Measurements from ENCODE around the gene GINS1. TPM values are rescaled to one million over a fixed set of nuclear protein-coding genes. Genes with fewer than 3 reads are reported as not detected.

The GINS1 gene
- total RNA-seq, 1 donor from 2014 or later, result 15.5 TPM

DNA sequence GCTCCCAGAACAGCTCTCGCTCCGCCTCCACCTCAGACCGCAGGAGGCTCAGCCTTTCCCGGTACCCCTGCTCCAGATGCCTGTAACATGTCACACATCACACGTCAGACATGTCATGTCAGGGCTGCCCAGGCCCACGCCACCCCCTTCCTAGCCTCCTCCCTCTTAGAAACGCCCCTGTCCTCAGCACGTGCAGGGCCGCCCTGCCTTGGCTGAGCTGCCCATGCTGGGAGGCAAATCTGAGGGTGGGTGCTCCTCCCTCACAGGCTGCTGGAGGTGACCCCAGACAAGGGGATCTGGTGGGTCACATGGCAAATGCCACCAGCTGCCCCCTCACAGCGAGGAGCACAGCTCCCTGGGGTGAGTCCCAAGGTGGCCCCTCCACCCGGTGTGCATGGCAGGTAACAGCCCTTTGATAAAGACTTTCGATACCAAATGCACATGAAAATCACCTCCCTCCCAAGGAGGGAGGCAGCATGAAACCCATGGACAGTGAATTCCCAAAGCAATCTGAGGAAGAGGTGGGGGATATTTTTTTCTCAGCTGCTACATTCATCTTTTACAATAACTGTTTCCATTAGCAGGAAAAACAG lies 84.1 kb downstream of the GINS1 start:
- H3K4me3 Mint-ChIP-seq, result no peak overlapping the region
- no peaks in the 10 kb centered on the region for H3K9me3 Mint-ChIP-seq
- peaks cover 19% of the 10 kb centered on the region for H3K36me3 Mint-ChIP-seq
- DNase-seq (ENCODE audit: low spot score in 2 of 2, unreplicated experiment in 2 of 2), result no peak
- no peak overlapping the region for H3K27ac Mint-ChIP-seq
- no peaks in the 10 kb centered on the region for H3K27me3 Mint-ChIP-seq (ENCODE audit: low read depth)
- no peaks in the 10 kb centered on the region for H3K4me1 Mint-ChIP-seq
- TF ChIP-seq, protein P1, sequence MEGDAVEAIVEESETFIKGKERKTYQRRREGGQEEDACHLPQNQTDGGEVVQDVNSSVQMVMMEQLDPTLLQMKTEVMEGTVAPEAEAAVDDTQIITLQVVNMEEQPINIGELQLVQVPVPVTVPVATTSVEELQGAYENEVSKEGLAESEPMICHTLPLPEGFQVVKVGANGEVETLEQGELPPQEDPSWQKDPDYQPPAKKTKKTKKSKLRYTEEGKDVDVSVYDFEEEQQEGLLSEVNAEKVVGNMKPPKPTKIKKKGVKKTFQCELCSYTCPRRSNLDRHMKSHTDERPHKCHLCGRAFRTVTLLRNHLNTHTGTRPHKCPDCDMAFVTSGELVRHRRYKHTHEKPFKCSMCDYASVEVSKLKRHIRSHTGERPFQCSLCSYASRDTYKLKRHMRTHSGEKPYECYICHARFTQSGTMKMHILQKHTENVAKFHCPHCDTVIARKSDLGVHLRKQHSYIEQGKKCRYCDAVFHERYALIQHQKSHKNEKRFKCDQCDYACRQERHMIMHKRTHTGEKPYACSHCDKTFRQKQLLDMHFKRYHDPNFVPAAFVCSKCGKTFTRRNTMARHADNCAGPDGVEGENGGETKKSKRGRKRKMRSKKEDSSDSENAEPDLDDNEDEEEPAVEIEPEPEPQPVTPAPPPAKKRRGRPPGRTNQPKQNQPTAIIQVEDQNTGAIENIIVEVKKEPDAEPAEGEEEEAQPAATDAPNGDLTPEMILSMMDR (IDR thresholded peaks at IDR 0.05; ENCODE audit: unreplicated experiment), result no peak

DNA sequence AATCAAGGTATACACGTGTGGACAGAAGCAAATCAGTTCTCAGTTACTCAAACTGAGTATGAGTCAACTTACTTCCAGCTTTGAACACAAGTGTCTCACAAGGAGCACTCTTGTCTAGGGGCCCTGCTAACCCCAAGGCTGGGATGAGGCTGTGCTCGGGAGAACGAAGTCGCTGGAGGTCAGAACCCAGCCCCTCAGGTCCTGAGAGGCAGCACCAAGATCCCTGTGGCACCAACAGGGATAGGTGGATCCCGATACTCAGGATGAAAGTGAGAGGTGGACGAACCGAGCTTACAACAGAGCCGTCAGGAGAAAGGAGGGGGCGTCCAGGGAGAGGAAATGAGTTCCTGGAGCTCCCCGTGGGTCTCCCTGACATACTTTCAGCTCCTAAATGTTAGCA lies 85.7 kb downstream of the GINS1 start:
- TF ChIP-seq, protein P1 (IDR thresholded peaks at IDR 0.05; ENCODE audit: unreplicated experiment), result no peak
- H3K4me3 Mint-ChIP-seq, result no peak overlapping the region
- no peaks in the 10 kb centered on the region for H3K4me1 Mint-ChIP-seq
- no peaks in the 10 kb centered on the region for H3K27me3 Mint-ChIP-seq (ENCODE audit: low read depth)
- H3K36me3 Mint-ChIP-seq, result peaks cover 18% of the 10 kb centered on the region
- DNase-seq (ENCODE audit: low spot score in 2 of 2, unreplicated experiment in 2 of 2), result no peak
- no peaks in the 10 kb centered on the region for H3K9me3 Mint-ChIP-seq
- H3K27ac Mint-ChIP-seq, result no peak overlapping the region

DNA sequence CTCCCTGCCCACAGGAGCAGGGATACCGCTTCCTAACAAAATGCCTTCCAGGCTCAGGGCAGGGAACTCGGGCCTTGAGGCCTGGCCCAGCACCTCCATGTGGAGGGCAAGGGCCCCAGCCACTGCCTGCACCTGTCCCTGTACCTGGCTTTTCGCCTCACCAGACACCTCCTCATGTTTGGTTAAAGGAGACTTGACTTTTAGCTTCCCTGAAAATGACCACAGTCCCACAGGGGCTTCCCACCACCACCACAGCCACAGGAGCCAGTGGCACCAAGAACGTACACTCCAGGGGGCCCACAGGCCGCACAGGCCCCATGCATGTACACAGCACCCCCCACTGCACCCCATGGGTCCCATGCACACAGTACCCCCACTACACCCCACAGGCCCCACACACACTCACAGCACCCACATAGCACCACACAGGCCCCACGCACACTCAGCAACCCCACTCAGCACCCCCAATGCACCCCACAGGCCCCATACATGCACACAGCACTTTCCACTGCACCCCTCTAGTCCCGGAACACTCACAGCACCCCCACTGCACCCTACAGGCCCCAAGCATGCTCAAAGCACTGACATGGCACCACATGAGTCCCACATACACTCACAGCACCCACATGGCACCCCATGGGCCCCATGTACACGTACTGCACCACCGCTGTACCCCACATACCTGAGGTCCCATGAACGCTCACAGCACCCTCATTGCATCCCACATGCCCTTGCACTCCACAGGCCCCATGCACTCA lies 86.5 kb downstream of the GINS1 start:
- TF ChIP-seq, protein P1 (IDR thresholded peaks at IDR 0.05; ENCODE audit: unreplicated experiment), result no peak
- Mint-ChIP-seq H3K36me3 (peaks cover 13% of the 10 kb centered on the region), H3K4me1 (no peaks in the 10 kb centered on the region), H3K9me3 (no peaks in the 10 kb centered on the region), H3K4me3 (no peak overlapping the region), H3K27ac (no peak overlapping the region), H3K27me3 (ENCODE audit: low read depth) (no peaks in the 10 kb centered on the region)
- DNase-seq (ENCODE audit: low spot score in 2 of 2, unreplicated experiment in 2 of 2), result no peak

DNA sequence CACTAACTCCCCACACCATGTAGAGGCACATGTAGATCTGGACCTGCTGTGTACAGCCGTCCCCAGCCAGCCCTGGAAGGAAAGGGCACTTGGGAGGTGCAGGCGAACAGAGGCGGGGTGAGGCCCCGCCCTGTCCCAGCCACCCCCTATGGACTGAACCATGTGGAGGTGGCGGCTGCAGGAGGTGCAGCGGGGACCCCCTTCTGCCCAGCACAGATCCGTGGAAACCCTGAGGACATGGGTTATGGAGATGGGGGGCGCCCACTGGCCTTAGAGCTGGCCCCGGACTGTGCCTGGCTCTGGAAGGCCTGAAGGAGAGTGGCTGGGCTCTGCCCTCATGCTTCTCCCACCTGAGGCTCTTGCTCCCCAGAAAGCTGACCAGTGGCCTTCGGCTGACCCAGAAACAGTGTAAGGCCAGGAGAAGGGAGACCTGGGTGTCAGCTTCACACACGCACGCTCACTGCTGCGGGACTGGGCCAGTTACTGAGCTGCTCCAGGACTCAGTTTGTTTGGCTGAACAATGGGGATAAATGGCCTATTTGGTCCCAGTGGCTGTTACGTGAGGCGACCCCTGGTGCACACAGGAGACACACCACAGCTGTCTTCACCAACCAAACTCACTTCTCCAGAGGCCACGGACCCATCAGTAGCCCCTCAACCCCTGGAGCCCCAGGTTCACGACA lies 87.2 kb downstream of the GINS1 start:
- Mint-ChIP-seq H3K36me3 (peaks cover 12% of the 10 kb centered on the region), H3K27ac (no peak overlapping the region), H3K4me3 (no peak overlapping the region), H3K4me1 (no peaks in the 10 kb centered on the region), H3K9me3 (no peaks in the 10 kb centered on the region), H3K27me3 (ENCODE audit: low read depth) (no peaks in the 10 kb centered on the region)
- TF ChIP-seq, protein P1 (IDR thresholded peaks at IDR 0.05; ENCODE audit: unreplicated experiment), result no peak
- peak in 1 of 2 experiments; percentile 6 for DNase-seq (ENCODE audit: low spot score in 2 of 2, unreplicated experiment in 2 of 2)

DNA sequence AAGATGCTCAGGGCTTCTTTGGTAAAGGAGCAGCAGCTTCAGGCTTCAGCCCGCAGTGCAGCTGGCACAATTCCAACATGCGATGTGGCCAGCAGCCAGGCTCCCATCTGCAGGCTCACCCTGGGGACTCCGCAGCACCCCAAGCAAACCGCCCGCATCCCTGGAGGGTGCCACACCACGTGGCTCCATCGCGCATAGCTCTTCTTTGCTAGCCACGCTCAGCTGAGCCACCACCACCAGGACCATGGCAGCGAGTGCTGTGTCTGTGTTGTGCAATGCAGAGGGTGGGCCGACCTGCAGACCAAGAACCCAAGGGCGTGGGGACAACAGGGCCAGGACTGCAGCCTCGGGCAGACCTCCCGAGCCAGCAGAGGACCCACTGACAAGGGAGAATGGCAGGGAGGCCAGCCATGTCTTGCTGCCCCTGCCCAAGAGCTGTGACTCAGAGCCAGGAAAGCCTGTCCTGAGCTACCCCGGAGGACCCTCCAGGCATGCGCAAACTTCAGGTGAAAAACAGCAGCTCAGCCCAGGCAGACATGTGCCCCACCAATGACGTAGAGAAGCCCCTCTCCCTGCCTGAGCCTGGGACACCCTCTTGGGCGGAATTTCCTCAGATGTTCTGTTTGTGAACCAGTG lies 87.8 kb downstream of the GINS1 start:
- Mint-ChIP-seq H3K9me3 (no peaks in the 10 kb centered on the region), H3K4me1 (no peaks in the 10 kb centered on the region), H3K4me3 (no peak overlapping the region), H3K27ac (no peak overlapping the region), H3K27me3 (ENCODE audit: low read depth) (no peaks in the 10 kb centered on the region), H3K36me3 (peaks cover 12% of the 10 kb centered on the region)
- TF ChIP-seq, protein P1 (IDR thresholded peaks at IDR 0.05; ENCODE audit: unreplicated experiment), result no peak
- peak in 1 of 2 experiments; percentile 8 for DNase-seq (ENCODE audit: low spot score in 2 of 2, unreplicated experiment in 2 of 2)

Measured in mesothelial cell of epicardium (in vitro differentiated cells).